ENCODE measurements around the gene HMSD.

Gene HMSD

GRCh38 chr18:63974991-63975390, 25.9 kb downstream of the HMSD start:
- Histone ChIP-seq H3K9me3 (ENCODE audit: severe bottlenecking) (no peaks in the 10 kb centered on the region), H3K27ac (ENCODE audit: poor library complexity, severe bottlenecking) (no peak overlapping the region), H3K36me3 (ENCODE audit: low read depth) (peaks cover 5% of the 10 kb centered on the region; the same call in 1 of the 2 replicates), H3K4me3 (ENCODE audit: severe bottlenecking) (no peak overlapping the region), H3K27me3 (ENCODE audit: insufficient read depth, poor library complexity, severe bottlenecking) (no peaks in the 10 kb centered on the region), H3K4me1 (ENCODE audit: insufficient read depth, poor library complexity, severe bottlenecking) (peaks cover 9% of the 10 kb centered on the region)
- DNase-seq (ENCODE audit: low spot score) (no peak), ATAC-seq (ENCODE audit: low read depth) (no peak)
- TF ChIP-seq CTCF (IDR thresholded peaks at IDR 0.05; ENCODE audit: poor library complexity, severe bottlenecking): peak; percentile 50

- Histone ChIP-seq H3K4me3 (ENCODE audit: severe bottlenecking) (no peak overlapping the region), H3K9me3 (ENCODE audit: severe bottlenecking) (no peaks in the 10 kb centered on the region), H3K27ac (ENCODE audit: poor library complexity, severe bottlenecking) (no peak overlapping the region), H3K36me3 (ENCODE audit: low read depth) (peaks cover 11% of the 10 kb centered on the region; the same call in 1 of the 2 replicates), H3K27me3 (ENCODE audit: insufficient read depth, poor library complexity, severe bottlenecking) (no peaks in the 10 kb centered on the region), H3K4me1 (ENCODE audit: insufficient read depth, poor library complexity, severe bottlenecking) (peaks cover 9% of the 10 kb centered on the region)
- no peak for DNase-seq (ENCODE audit: low spot score)
- ATAC-seq (ENCODE audit: low read depth): no peak
- no peak for TF ChIP-seq CTCF (IDR thresholded peaks at IDR 0.05; ENCODE audit: poor library complexity, severe bottlenecking)
These were observed 26.5 kb downstream of the HMSD start for GRCh38 chr18:63975628-63976027.

GRCh38 chr18:63977040-63977439, 27.9 kb downstream of the HMSD start:
- Histone ChIP-seq H3K27me3 (ENCODE audit: insufficient read depth, poor library complexity, severe bottlenecking) (no peaks in the 10 kb centered on the region), H3K4me3 (ENCODE audit: severe bottlenecking) (no peak overlapping the region), H3K36me3 (ENCODE audit: low read depth) (peaks cover 15% of the 10 kb centered on the region; the same call in 1 of the 2 replicates), H3K4me1 (ENCODE audit: insufficient read depth, poor library complexity, severe bottlenecking) (peaks cover 3% of the 10 kb centered on the region), H3K27ac (ENCODE audit: poor library complexity, severe bottlenecking) (no peak overlapping the region), H3K9me3 (ENCODE audit: severe bottlenecking) (no peaks in the 10 kb centered on the region)
- no peak for TF ChIP-seq CTCF (IDR thresholded peaks at IDR 0.05; ENCODE audit: poor library complexity, severe bottlenecking)
- ATAC-seq (ENCODE audit: low read depth) (no peak), DNase-seq (ENCODE audit: low spot score) (no peak)

GRCh38 chr18:63979409-63979920, 30.4 kb downstream of the HMSD start:
- H3K36me3 ChIP-seq (ENCODE audit: low read depth): peaks cover 15% of the 10 kb centered on the region; the same call in 1 of the 2 replicates
- H3K4me1 ChIP-seq (ENCODE audit: insufficient read depth, poor library complexity, severe bottlenecking): no peaks in the 10 kb centered on the region
- H3K4me3 ChIP-seq (ENCODE audit: severe bottlenecking): no peak overlapping the region
- H3K9me3 ChIP-seq (ENCODE audit: severe bottlenecking): no peaks in the 10 kb centered on the region
- TF ChIP-seq CTCF (IDR thresholded peaks at IDR 0.05; ENCODE audit: poor library complexity, severe bottlenecking): peak; percentile 94
- H3K27me3 ChIP-seq (ENCODE audit: insufficient read depth, poor library complexity, severe bottlenecking): no peaks in the 10 kb centered on the region
- ATAC-seq (ENCODE audit: low read depth): peak; percentile 60; the same call in 2 of the 3 replicates
- no peak for DNase-seq (ENCODE audit: low spot score)
- H3K27ac ChIP-seq (ENCODE audit: poor library complexity, severe bottlenecking): no peak overlapping the region

- no peak for ATAC-seq (ENCODE audit: low read depth)
- Histone ChIP-seq H3K9me3 (ENCODE audit: severe bottlenecking) (no peaks in the 10 kb centered on the region), H3K4me3 (ENCODE audit: severe bottlenecking) (no peak overlapping the region), H3K36me3 (ENCODE audit: low read depth) (peaks cover 15% of the 10 kb centered on the region; the same call in 1 of the 2 replicates), H3K27ac (ENCODE audit: poor library complexity, severe bottlenecking) (no peak overlapping the region), H3K27me3 (ENCODE audit: insufficient read depth, poor library complexity, severe bottlenecking) (no peaks in the 10 kb centered on the region), H3K4me1 (ENCODE audit: insufficient read depth, poor library complexity, severe bottlenecking) (no peaks in the 10 kb centered on the region)
- no peak for TF ChIP-seq CTCF (IDR thresholded peaks at IDR 0.05; ENCODE audit: poor library complexity, severe bottlenecking)
- no peak for DNase-seq (ENCODE audit: low spot score)
These were observed 30.9 kb downstream of the HMSD start for GRCh38 chr18:63980027-63980426.
